Gastrocnemius medialis (tissue), 4 donors: ENCODE results near the gene TERT. TPM values are rescaled to one million over a fixed set of nuclear protein-coding genes. Genes with fewer than 3 reads are reported as not detected.

ENCODE experiments used
- ATAC-seq, 2 donors: fragments of 150-250 bp; one replicate each; pipeline ENCODE4 v1.9.1; 2016
- DNase-seq, 2 donors: peaks; one replicate each; pipeline ENCODE4 v3.0.0-alpha.2; 2019
- H3K27ac ChIP-seq, 4 donors: fragments of 200-600 bp; sonication (generic); 1 replicate in 1 of 4; 2 replicates in 3 of 4; pipeline ENCODE4 v1.5.1; 2016 to 2018; ENCODE audit warnings: mild to moderate bottlenecking in 2 of 4, moderate library complexity in 1 of 4
- H3K27me3 ChIP-seq, 3 donors: fragments of 200-600 bp; sonication (generic) in 2 of 3; 1 replicate in 1 of 3; 2 replicates in 2 of 3; pipeline versions ENCODE4 v1.5.1 to v1.6.0; 2016 to 2019; ENCODE audit warnings: mild to moderate bottlenecking in 1 of 3, moderate library complexity in 1 of 3
- H3K36me3 ChIP-seq, 2 donors: fragments of 200-600 bp; sonication (generic) in 1 of 2; one replicate each; pipeline ENCODE4 v1.5.1; 2017 to 2018
- H3K4me1 ChIP-seq, 2 donors: fragments of 200-600 bp; sonication (generic) in 1 of 2; one replicate each; pipeline ENCODE4 v1.5.1; 2016 to 2017; ENCODE audit warnings: mild to moderate bottlenecking in 2 of 2
- H3K4me3 ChIP-seq, 4 donors: fragments of 200-600 bp; sonication (generic) in 3 of 4; 1 replicate in 1 of 4; 2 replicates in 3 of 4; pipeline ENCODE4 v1.5.1; 2016 to 2019; ENCODE audit warnings: mild to moderate bottlenecking in 2 of 4
- H3K9me3 ChIP-seq, 3 donors: fragments of 200-600 bp; sonication (generic) in 2 of 3; 1 replicate in 1 of 3; 2 replicates in 2 of 3; pipeline ENCODE4 v1.5.1; 2016 to 2019
- CTCF ChIP-seq, 5 experiments: fragments of 450-650 bp in 3 of 5; fragments of 200-600 bp in 2 of 5; sonication (generic) in 2 of 5; IDR thresholded peaks in 4 of 5; conservative IDR thresholded peaks in 1 of 5; 1 replicate in 4 of 5; 2 replicates in 1 of 5; pipeline ENCODE4 v1.5.1; 2016 to 2019; ENCODE audit warnings: antibody characterized with exemption in 5 of 5, mild to moderate bottlenecking in 3 of 5, moderate library complexity in 3 of 5
- POLR2A ChIP-seq, 2 donors: fragments of 450-650 bp; IDR thresholded peaks; one replicate each; pipeline ENCODE4 v1.6.1; 2017; ENCODE audit warnings: antibody characterized with exemption in 2 of 2, mild to moderate bottlenecking in 2 of 2, moderate library complexity in 2 of 2
- in situ Hi-C, 4 donors: fragments of 200-750 bp; cut with MboI; loops; one replicate each; pipeline versions ENCODE4 v1.15.0 to v1.8.0; 2017; ENCODE audit warnings: low sequenced_read_pairs in 4 of 4
- intact Hi-C: fragments of 100-400 bp; cut with DNase I; formaldehyde crosslinking; loops from one replicate; pipeline ENCODE4 v1.15.1; 2023; ENCODE audit warnings: low total_unique reads
- total RNA-seq, 4 donors: library from RNA; depleted of rRNA; stranded (reverse); fragments of >200 nt; gene quantifications; one replicate each; pipeline versions ENCODE4 v1.1.0 to v1.2.3, GENCODE V29; 2016

TERT gene
- total RNA-seq, 4 donors from 2014 or later = not detected

DNA sequence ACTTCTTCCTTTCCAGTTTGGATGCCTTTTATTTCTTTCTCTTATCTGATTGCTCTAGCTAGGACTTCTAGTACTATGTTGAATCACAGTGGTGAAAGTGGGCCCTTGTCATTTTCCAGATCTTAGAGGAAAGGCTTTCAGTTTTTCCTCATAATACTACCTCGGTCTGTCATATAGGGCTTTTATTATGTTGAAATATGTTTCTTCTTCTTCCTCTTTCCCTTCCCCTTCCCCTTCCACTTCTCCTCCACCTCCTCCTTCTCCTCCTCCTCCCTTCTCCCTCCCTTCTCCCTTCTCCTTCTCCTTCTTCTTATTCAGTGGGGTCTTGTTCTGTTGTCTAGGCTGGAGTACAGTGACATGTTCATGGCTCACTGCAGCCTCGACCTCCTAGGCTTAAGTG lies 9.2 kb upstream of the TERT start:
- in situ Hi-C loops = no loop called here

DNA sequence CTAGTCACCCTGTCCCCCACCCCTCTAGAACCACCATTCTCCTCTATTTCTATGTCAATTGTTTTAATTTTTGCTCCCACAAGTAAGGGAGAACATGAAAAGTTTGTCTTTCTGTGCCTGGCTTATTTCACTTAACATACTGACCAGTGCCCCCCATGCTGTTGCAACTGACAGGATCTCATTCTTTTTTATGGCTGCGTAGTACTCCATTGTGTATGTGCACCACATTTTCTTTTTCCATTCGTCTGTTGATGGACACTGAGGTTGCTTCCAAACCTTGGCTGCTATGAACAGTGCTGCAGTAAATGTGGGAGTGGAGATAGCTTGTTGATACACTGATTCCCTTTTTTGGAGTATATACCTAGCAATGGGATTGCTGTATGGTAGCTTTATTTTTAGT lies 7.4 kb upstream of the TERT start:
- ATAC-seq (no peak), DNase-seq (no peak)
- peaks cover 0 to 2% (median 0%) of the 10 kb centered on the region in 3 donors for H3K27me3 ChIP-seq
- H3K36me3 ChIP-seq = no peaks in the 10 kb centered on the region
- in situ Hi-C loops = no loop called here
- TF ChIP-seq CTCF (IDR thresholded peaks at IDR 0.05 in 4 of 5, conservative IDR thresholded peaks at IDR 0.05 in 1 of 5) = no peak
- TF ChIP-seq POLR2A (IDR thresholded peaks at IDR 0.05) = no peak
- intact Hi-C loops = no loop called here
- H3K4me1 ChIP-seq = no peaks in the 10 kb centered on the region
- H3K4me3 ChIP-seq = no peak overlapping the region
- H3K27ac ChIP-seq = no peak overlapping the region
- H3K9me3 ChIP-seq = no peaks in the 10 kb centered on the region

More for the DNA sequence above, 9.2 kb upstream of the TERT start:
- H3K9me3 ChIP-seq = no peaks in the 10 kb centered on the region
- DNase-seq (no peak), ATAC-seq (no peak)
- TF ChIP-seq POLR2A (IDR thresholded peaks at IDR 0.05) = no peak
- TF ChIP-seq CTCF (IDR thresholded peaks at IDR 0.05 in 4 of 5, conservative IDR thresholded peaks at IDR 0.05 in 1 of 5) = no peak
- no peak overlapping the region for H3K27ac ChIP-seq
- no peak overlapping the region for H3K4me3 ChIP-seq
- intact Hi-C loops = no loop called here
- no peaks in the 10 kb centered on the region for H3K36me3 ChIP-seq
- H3K4me1 ChIP-seq = no peaks in the 10 kb centered on the region
- H3K27me3 ChIP-seq = peaks cover 0 to 2% (median under 1%) of the 10 kb centered on the region in 3 donors

DNA sequence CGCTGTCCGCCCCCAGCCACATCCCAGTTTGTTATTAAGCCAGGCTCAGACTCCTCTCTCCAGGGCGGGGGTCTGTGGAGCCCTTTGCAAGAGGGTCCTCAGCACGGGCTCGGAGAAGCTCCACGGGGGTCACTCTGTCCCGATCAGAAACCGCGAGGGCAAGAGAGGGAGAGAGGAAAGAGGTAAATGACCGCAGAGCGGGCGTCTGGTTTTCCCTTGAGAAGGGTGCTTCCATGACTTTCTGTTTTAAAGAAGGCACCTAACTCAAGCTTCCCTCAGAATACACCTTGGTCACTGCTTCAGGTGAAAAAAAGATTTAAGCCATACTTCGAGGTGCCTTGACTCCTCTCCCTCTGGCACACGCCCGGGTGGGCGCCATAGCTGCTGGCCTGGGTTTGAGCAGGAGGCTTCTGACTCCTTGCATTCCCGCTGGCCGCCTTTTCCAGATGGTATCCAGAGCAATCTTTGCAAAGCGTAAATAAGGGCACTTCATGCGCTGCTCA lies 5.8 kb upstream of the TERT start:
- ATAC-seq (no peak), DNase-seq (no peak)
- no peaks in the 10 kb centered on the region for H3K9me3 ChIP-seq
- TF ChIP-seq POLR2A (IDR thresholded peaks at IDR 0.05) (no peak), CTCF (IDR thresholded peaks at IDR 0.05 in 4 of 5, conservative IDR thresholded peaks at IDR 0.05 in 1 of 5) (no peak)
- no peaks in the 10 kb centered on the region for H3K36me3 ChIP-seq
- intact Hi-C loops = no loop called here
- H3K27ac ChIP-seq = no peak overlapping the region
- peaks cover 5 to 11% (median 9%) of the 10 kb centered on the region in 3 donors for H3K27me3 ChIP-seq
- H3K4me3 ChIP-seq = no peak overlapping the region
- no peaks in the 10 kb centered on the region for H3K4me1 ChIP-seq
- in situ Hi-C loops = no loop called here

- no peaks in the 10 kb centered on the region for H3K9me3 ChIP-seq
- in situ Hi-C loops = no loop called here
- H3K36me3 ChIP-seq = no peaks in the 10 kb centered on the region
- DNase-seq = no peak
- no peak overlapping the region for H3K4me3 ChIP-seq
- intact Hi-C loops = no loop called here
- no peak for ATAC-seq
- H3K27me3 ChIP-seq = peaks cover 5 to 18% (median 14%) of the 10 kb centered on the region in 3 donors
- no peak for TF ChIP-seq POLR2A (IDR thresholded peaks at IDR 0.05)
- TF ChIP-seq CTCF (IDR thresholded peaks at IDR 0.05 in 4 of 5, conservative IDR thresholded peaks at IDR 0.05 in 1 of 5) = no peak
- no peak overlapping the region for H3K27ac ChIP-seq
- no peaks in the 10 kb centered on the region for H3K4me1 ChIP-seq
Observed at GRCh38 chr5:1299961-1300360, 5.1 kb upstream of the TERT start.

- Histone ChIP-seq H3K4me3 (no peak overlapping the region), H3K27me3 (peaks cover 5 to 20% (median 17%) of the 10 kb centered on the region in 3 donors), H3K27ac (no peak overlapping the region), H3K9me3 (no peaks in the 10 kb centered on the region), H3K4me1 (no peaks in the 10 kb centered on the region), H3K36me3 (no peaks in the 10 kb centered on the region)
- in situ Hi-C loops = no loop called here
- TF ChIP-seq POLR2A (IDR thresholded peaks at IDR 0.05) = no peak
- TF ChIP-seq CTCF (IDR thresholded peaks at IDR 0.05 in 4 of 5, conservative IDR thresholded peaks at IDR 0.05 in 1 of 5) = no peak
- ATAC-seq (no peak), DNase-seq (no peak)
- intact Hi-C loops = no loop called here
Observed at GRCh38 chr5:1299511-1299850, 4.6 kb upstream of the TERT start.
